Measurements from ENCODE around the gene ZNF460. TPM values are rescaled to one million over a fixed set of nuclear protein-coding genes. Genes with fewer than 3 reads are reported as not detected.

The ZNF460 gene
- total RNA-seq, 4 donors from 2014 or later = 40.4 to 76.3 (median 65.3) TPM

GRCh38 chr19:57321116-57321515, 40.8 kb downstream of the ZNF460 start:
- 4 to 7% methylated on average over 3 of the region's 8 CpGs for WGBS, 2 donors (ENCODE audit: low coverage in 1 of 2)
- peaks cover 0 to 35% of the 10 kb centered on the region in 2 donors for H3K36me3 ChIP-seq
- peaks cover 0 to 33% (median 11%) of the 10 kb centered on the region in 3 donors for H3K4me1 ChIP-seq
- H3K4me3 ChIP-seq = peak overlapping the region; percentile 59 to 91
- H3K9me3 ChIP-seq = peaks cover 0 to 42% (median 0%) of the 10 kb centered on the region in 3 donors
- ATAC-seq = no peak
- H3K27ac ChIP-seq = peak overlapping the region in 3 of 4 donors; percentile 91 to 92 (median 92)
- TF ChIP-seq, protein P1, sequence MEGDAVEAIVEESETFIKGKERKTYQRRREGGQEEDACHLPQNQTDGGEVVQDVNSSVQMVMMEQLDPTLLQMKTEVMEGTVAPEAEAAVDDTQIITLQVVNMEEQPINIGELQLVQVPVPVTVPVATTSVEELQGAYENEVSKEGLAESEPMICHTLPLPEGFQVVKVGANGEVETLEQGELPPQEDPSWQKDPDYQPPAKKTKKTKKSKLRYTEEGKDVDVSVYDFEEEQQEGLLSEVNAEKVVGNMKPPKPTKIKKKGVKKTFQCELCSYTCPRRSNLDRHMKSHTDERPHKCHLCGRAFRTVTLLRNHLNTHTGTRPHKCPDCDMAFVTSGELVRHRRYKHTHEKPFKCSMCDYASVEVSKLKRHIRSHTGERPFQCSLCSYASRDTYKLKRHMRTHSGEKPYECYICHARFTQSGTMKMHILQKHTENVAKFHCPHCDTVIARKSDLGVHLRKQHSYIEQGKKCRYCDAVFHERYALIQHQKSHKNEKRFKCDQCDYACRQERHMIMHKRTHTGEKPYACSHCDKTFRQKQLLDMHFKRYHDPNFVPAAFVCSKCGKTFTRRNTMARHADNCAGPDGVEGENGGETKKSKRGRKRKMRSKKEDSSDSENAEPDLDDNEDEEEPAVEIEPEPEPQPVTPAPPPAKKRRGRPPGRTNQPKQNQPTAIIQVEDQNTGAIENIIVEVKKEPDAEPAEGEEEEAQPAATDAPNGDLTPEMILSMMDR (IDR thresholded peaks at IDR 0.05) = peak in 1 of 4 experiments; percentile 4
- no peak for TF ChIP-seq POLR2A (IDR thresholded peaks at IDR 0.05)
- no peak for TF ChIP-seq EP300 (IDR thresholded peaks at IDR 0.05)
- TF ChIP-seq POLR2AphosphoS5 (IDR thresholded peaks at IDR 0.05) = no peak
- H3K27me3 ChIP-seq = peaks cover 3% of the 10 kb centered on the region

DNA sequence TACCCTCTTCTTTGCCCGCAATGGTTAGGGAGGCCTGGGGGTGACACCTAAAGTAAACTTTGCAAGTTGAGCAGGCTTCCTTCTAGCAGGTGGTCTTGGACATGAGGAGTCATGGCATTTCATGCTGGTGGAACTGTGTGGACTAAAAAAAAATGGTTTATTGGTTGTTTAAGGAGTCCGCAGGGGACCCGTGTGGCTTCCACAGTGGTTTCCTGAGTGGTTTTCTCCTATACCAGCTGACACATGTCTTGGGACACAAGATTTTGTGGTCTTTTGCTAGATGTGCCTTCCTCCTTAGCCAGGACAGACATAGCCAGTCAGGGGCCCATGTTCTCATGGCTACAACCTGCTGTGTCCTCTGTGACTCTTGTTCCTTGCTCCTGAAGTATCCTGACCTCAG, 41.5 kb downstream of the ZNF460 start:
- TF ChIP-seq POLR2A (IDR thresholded peaks at IDR 0.05) (no peak), POLR2AphosphoS5 (IDR thresholded peaks at IDR 0.05) (no peak), EP300 (IDR thresholded peaks at IDR 0.05) (no peak)
- TF ChIP-seq, protein P1 (IDR thresholded peaks at IDR 0.05) = no peak
- H3K9me3 ChIP-seq = peaks cover 0 to 49% (median 0%) of the 10 kb centered on the region in 3 donors
- peaks cover 3% of the 10 kb centered on the region for H3K27me3 ChIP-seq
- H3K4me3 ChIP-seq = peak overlapping the region in 1 of 2 donors; percentile 91
- peaks cover 0 to 33% (median 11%) of the 10 kb centered on the region in 3 donors for H3K4me1 ChIP-seq
- WGBS, 2 donors (ENCODE audit: low coverage in 1 of 2) = 72 to 79% methylated on average over 3 of the region's 3 CpGs
- ATAC-seq = no peak
- H3K27ac ChIP-seq = no peak overlapping the region
- peaks cover 0 to 41% of the 10 kb centered on the region in 2 donors for H3K36me3 ChIP-seq

GRCh38 chr19:57324992-57325391, 44.7 kb downstream of the ZNF460 start:
- H3K27me3 ChIP-seq = no peaks in the 10 kb centered on the region
- no peak for ATAC-seq
- peaks cover 0 to 81% (median 3%) of the 10 kb centered on the region in 3 donors for H3K9me3 ChIP-seq
- H3K4me3 ChIP-seq = no peak overlapping the region
- H3K27ac ChIP-seq = no peak overlapping the region
- peaks cover 15 to 72% of the 10 kb centered on the region in 2 donors for H3K36me3 ChIP-seq
- peaks cover 0 to 24% (median 11%) of the 10 kb centered on the region in 3 donors for H3K4me1 ChIP-seq
- TF ChIP-seq, protein P1 (IDR thresholded peaks at IDR 0.05) = no peak
- TF ChIP-seq POLR2A (IDR thresholded peaks at IDR 0.05) (no peak), POLR2AphosphoS5 (IDR thresholded peaks at IDR 0.05) (no peak), EP300 (IDR thresholded peaks at IDR 0.05) (no peak)

GRCh38 chr19:57327993-57328392, 47.7 kb downstream of the ZNF460 start:
- no peak for TF ChIP-seq POLR2A (IDR thresholded peaks at IDR 0.05)
- TF ChIP-seq, protein P1 (IDR thresholded peaks at IDR 0.05) = no peak
- TF ChIP-seq EP300 (IDR thresholded peaks at IDR 0.05) = no peak
- TF ChIP-seq POLR2AphosphoS5 (IDR thresholded peaks at IDR 0.05) = no peak
- Histone ChIP-seq H3K36me3 (peaks cover 15 to 90% of the 10 kb centered on the region in 2 donors), H3K9me3 (peaks cover 0 to 85% (median 3%) of the 10 kb centered on the region in 3 donors), H3K27ac (no peak overlapping the region), H3K27me3 (no peaks in the 10 kb centered on the region), H3K4me3 (no peak overlapping the region), H3K4me1 (peaks cover 0 to under 1% (median 0%) of the 10 kb centered on the region in 3 donors)
- ATAC-seq = no peak
- 78 to 93% methylated on average over 6 to 8 of the region's 8 CpGs for WGBS, 2 donors (ENCODE audit: low coverage in 1 of 2)

DNA sequence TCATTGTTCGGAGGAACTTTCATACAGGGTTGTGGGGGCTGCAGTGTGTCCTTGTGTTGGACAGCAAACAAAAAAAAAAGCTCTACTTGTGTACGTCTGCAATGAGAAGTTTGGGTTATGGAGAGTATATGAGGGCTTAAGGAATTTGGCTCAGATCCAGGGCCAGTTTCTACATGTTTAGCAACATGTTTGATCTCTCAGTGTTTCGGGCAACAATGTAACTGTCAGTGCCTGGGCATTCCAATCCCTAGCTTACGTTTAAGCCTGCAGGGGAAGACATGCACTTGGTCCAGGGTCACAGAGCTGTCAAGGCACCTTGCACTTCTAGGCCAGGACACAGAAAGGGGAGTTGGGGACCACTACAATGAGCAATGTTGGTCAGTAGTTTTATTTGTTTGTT, 53.9 kb downstream of the ZNF460 start:
- no peak for ATAC-seq
- peaks cover 0 to 23% (median 0%) of the 10 kb centered on the region in 3 donors for H3K9me3 ChIP-seq
- H3K4me3 ChIP-seq = no peak overlapping the region
- peaks cover 0 to 3% (median 0%) of the 10 kb centered on the region in 3 donors for H3K4me1 ChIP-seq
- no peak overlapping the region for H3K27ac ChIP-seq
- WGBS, 2 donors (ENCODE audit: low coverage in 1 of 2) = 81% methylated on average over 4 of the region's 4 CpGs; no CpG with 5 or more reads in 1 of the 2 donors
- TF ChIP-seq POLR2A (IDR thresholded peaks at IDR 0.05) (no peak), POLR2AphosphoS5 (IDR thresholded peaks at IDR 0.05) (no peak), EP300 (IDR thresholded peaks at IDR 0.05) (no peak)
- TF ChIP-seq, protein P1 (IDR thresholded peaks at IDR 0.05) = no peak
- peaks cover 0 to 36% of the 10 kb centered on the region in 2 donors for H3K36me3 ChIP-seq
- no peaks in the 10 kb centered on the region for H3K27me3 ChIP-seq
